ENCODE measurements around the gene ASB10. TPM values are rescaled to one million over a fixed set of nuclear protein-coding genes. Genes with fewer than 3 reads are reported as not detected.
A peak's percentile ranks its signal among the peaks of the same experiment; 100 is the strongest.

Gene ASB10
- total and polyA plus RNA-seq, 2 of the 13 experiments (the other 11 are each of a cell fraction or from before 2014, with no cell fraction given): not detected

DNA sequence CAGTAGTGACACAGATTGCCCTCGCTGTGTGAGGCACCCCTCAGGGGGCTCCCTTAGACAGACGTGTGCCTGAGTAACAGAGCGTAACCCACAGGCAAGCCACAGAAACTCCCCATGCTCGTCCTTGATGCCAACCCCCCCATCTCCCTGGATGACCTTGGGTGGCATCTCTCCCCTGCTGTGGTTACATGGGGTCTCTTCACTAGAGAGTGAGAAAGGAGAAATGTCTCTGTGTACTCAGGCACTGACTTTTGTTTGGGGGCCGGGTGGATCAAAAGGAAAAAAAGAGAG is 1.1 kb upstream of the ASB10 start (continued):
- TF ChIP-seq, protein P1, sequence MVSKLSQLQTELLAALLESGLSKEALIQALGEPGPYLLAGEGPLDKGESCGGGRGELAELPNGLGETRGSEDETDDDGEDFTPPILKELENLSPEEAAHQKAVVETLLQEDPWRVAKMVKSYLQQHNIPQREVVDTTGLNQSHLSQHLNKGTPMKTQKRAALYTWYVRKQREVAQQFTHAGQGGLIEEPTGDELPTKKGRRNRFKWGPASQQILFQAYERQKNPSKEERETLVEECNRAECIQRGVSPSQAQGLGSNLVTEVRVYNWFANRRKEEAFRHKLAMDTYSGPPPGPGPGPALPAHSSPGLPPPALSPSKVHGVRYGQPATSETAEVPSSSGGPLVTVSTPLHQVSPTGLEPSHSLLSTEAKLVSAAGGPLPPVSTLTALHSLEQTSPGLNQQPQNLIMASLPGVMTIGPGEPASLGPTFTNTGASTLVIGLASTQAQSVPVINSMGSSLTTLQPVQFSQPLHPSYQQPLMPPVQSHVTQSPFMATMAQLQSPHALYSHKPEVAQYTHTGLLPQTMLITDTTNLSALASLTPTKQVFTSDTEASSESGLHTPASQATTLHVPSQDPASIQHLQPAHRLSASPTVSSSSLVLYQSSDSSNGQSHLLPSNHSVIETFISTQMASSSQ (IDR thresholded peaks at IDR 0.05; ENCODE audit: low read depth): no peak
- TF ChIP-seq, protein P1 (CRISPR knock-in tag; IDR thresholded peaks at IDR 0.05; ENCODE audit: borderline replicate concordance): no peak
- no peak for TF ChIP-seq ZNF280D (CRISPR knock-in tag; IDR thresholded peaks at IDR 0.05)

DNA sequence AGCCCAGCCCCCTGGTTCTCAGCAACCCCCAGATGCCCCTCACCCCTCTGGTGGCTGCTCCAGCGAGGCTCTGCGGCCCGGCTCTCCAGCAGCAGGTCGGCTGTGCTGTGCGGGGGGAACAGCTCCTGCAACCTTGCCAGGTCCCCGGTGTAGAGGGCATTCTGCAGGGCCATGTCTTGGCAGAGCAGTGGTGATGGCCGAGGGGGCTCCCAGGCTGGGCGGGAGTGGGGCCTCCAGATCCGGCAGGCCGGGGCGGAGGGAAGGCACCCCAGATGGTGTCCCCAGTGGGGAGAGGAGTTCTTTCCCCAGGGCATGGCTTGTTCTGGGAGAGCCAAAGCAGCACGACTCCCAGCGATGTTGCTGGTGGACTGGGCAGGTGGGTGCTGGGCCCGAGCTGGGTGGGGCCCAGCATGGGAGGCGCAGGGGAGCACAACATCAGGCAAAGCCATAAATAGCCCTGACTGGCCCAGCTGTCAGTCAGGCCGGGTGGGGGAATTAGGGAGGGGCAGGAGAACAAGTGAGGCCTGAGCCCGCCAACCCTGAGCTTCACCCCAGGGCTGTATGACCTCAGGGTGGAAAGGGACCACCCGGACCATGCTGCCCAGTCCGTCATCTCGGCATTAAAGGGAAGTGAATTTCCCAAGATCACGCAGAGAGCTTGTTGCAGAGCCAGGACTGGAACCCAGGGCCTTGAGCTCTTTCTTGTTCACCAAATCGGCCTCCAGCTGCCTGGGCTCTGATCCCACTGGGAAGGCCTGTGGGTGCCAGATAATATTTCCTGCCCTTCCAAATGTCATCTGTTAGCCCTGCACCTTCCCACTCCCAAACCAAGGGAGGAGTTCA is 580 bp upstream of the ASB10 start:
- Histone ChIP-seq H2AFZ (ENCODE audit: low read length) (no peak overlapping the region), H3K4me2 (ENCODE audit: low read depth, low read length) (no peak overlapping the region), H3K4me1 (ENCODE audit: insufficient read depth, low read length) (no peaks in the 10 kb centered on the region), H3K4me3 (replicated peaks in 1 of 3; ENCODE audit: insufficient read depth in 1 of 3, low read depth in 2 of 3, low read length in 3 of 3) (no peak overlapping the region), H3K36me3 (replicated peaks in 1 of 2; ENCODE audit: control insufficient read depth in 1 of 2, insufficient read depth in 2 of 2, low read length in 2 of 2) (no peaks in the 10 kb centered on the region), H3K27me3 (ENCODE audit: control insufficient read depth in 1 of 2, insufficient read depth in 2 of 2, low read length in 2 of 2) (peaks cover 3 to 42% of the 10 kb centered on the region in 2 experiments; a peak in 3 of 5 replicates), H3K9me3 (ENCODE audit: low read length) (no peaks in the 10 kb centered on the region), H3K9ac (ENCODE audit: insufficient read depth, low read depth, low read length) (no peak overlapping the region), H4K20me1 (ENCODE audit: insufficient read depth, low read length) (no peaks in the 10 kb centered on the region), H3K27ac (ENCODE audit: extremely low read length, insufficient read depth, low read length) (no peak overlapping the region), H3K79me2 (ENCODE audit: insufficient read depth, low read length) (no peaks in the 10 kb centered on the region)
- ChIA-PET CTCF (ENCODE audit: low intra/inter-chr PET ratio, low total read pairs) (no interaction called here), POLR2A (no interaction called here)
- no peak for TF ChIP-seq ZNF446 (CRISPR knock-in tag; IDR thresholded peaks at IDR 0.05)
- TF ChIP-seq MATR3 (CRISPR knock-in tag; IDR thresholded peaks at IDR 0.05): no peak
- DNase-seq (ENCODE audit: low spot score): no peak
- BruUV-seq (replicated peaks): no TSS peak
- FAIRE-seq: no peak
- ATAC-seq: peak; percentile 10; the same call in 1 of the 3 replicates
- in situ Hi-C loops (cut with HindIII; ENCODE audit: extremely low pct_ligation_motif_present, low pct_unique_long_range_greater_than_20kb) (no loop called here), intact Hi-C loops (cut with micrococcal nuclease; ENCODE audit: unreplicated experiment) (no loop called here)
- WGBS (ENCODE audit: low lambda C conversion rate): 38% methylated on average over 15 of the region's 22 CpGs
